HTR-8/SVneo (cell line): ENCODE data around the gene NUPR1.
"Not testable (repeated sequence)": the region's sequence is repeated elsewhere in the genome, so short reads cannot be mapped to it uniquely, and the experiment has no call there.

Experiments used
- DNase-seq: peaks from one replicate; pipeline ENCODE4 v3.0.0; 2011; ENCODE audit warnings: low spot score, mixed read lengths; ENCODE audit not compliant: insufficient read length
- FAIRE-seq: peaks from 2 replicates; lab custom pipeline; 2011; peaks lifted over from hg19 to GRCh38; lab: Jason Lieb, UNC

Gene NUPR1

GRCh38 chr16:28501258-28502232 lies 37.2 kb downstream of the NUPR1 start:
- FAIRE-seq (peak; percentile 93), DNase-seq (no peak)

DNA sequence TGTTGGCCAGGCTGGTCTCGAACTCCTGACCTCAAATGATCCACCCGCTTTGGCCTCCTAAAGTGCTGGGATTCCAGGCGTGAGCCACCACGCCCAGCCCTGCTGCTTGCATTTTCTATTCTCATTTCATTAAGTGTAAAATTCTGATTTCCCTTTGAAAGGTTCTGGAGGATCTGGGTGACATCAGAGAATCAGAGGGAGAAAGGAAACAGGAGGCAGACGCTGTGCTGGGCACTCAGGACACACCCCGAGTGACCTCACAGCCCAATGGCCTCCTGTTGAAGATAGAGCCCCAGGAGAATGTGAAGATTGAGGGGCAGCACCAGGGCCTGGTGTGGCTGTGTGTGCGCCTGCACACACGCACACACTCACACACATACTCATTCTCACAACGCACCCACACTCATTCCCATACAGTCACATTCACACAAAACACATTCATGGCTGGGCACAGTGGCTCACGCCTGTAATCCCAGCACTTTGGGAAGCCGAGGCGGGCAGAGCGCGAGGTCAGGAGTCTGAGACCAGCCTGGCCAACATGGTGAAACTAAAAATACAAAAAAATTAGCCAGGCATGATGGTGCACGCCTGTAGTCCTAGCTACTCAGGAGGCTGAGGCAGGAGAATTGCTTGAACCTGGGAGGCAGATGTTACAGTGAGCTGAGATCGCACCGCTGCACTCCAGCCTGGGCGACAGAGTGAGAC lies 38.1 kb downstream of the NUPR1 start:
- DNase-seq, FAIRE-seq: not testable (repeated sequence)

DNA sequence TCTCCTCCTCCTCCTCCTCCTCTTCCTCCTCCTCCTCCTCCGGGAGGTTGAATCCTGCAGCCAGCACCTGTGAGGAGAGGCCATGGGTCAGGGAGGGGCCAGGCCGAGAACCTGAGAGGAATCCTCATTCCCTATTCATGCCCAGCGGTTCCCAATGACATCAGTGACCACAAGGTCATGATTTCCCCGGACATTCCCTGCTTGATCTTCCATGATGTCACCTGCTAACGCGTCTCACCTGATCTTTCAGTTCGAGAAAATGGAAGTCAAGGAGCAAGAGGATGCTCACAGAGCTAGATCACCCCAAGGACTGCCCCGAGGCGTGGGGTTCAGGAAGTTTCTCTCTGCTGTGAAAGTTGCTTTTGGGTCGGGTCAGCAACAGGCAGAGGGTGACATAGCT lies 38.9 kb downstream of the NUPR1 start:
- DNase-seq (no peak), FAIRE-seq (no peak)

GRCh38 chr16:28498666-28499381 lies 40.0 kb downstream of the NUPR1 start:
- FAIRE-seq (no peak), DNase-seq (no peak)

DNA sequence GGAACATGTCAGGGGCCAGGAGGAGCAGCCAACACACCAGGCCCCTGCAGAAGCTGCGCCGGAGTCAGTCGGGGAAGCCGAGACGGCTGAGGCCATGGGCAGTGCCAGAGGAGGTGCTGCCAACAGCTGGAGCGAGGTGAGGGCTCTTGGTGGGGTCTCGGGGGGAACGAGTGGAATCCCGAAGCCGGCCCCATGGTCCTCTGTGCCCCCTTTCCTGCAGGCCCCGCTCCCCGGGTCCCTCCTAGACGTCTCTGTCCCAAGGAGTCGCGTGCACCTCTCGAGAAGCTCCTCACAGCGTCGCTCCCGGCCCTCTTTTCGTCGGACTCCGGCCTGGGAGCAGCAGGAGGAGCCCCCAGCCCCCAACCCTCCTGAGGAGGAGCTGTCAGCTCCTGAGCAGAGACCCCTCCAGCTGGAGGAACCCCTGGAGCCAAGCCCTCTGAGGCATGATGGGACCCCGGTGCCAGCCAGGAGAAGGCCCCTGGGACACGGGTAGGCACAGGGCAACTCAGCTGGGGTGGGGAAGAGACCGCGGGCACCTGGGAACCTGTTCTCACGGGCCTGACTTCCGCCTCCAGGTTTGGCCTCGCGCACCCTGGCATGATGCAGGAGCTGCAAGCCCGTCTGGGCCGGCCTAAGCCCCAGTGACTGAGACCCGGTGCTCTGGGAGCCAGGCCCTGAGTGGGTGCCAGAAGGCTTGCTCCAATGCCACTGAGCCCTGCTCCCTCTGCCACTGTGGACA lies 40.7 kb downstream of the NUPR1 start:
- FAIRE-seq (no peak), DNase-seq (no peak)

DNA sequence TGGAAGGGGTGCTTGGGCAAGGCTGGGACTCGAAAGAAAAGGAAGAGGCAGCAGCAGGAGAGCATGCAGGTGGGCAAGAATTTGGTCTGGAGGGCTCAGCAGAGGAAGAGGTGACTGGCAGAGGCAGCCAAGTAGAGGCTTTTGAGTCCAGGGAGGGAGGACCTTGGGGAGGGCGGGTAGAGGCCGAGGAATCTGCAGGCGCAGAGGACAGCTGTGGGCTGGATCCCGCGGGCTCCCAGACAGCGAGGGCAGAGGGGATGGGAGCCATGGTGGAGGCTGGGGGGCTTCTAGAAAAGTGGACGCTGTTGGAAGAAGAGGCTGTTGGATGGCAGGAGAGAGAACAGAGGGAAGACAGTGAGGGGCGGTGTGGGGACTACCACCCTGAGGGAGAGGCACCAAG lies 41.4 kb downstream of the NUPR1 start:
- no peak for FAIRE-seq
- no peak for DNase-seq

- FAIRE-seq (no peak), DNase-seq (no peak)
Observed at GRCh38 chr16:28496844-28497243, 41.9 kb downstream of the NUPR1 start.

DNA sequence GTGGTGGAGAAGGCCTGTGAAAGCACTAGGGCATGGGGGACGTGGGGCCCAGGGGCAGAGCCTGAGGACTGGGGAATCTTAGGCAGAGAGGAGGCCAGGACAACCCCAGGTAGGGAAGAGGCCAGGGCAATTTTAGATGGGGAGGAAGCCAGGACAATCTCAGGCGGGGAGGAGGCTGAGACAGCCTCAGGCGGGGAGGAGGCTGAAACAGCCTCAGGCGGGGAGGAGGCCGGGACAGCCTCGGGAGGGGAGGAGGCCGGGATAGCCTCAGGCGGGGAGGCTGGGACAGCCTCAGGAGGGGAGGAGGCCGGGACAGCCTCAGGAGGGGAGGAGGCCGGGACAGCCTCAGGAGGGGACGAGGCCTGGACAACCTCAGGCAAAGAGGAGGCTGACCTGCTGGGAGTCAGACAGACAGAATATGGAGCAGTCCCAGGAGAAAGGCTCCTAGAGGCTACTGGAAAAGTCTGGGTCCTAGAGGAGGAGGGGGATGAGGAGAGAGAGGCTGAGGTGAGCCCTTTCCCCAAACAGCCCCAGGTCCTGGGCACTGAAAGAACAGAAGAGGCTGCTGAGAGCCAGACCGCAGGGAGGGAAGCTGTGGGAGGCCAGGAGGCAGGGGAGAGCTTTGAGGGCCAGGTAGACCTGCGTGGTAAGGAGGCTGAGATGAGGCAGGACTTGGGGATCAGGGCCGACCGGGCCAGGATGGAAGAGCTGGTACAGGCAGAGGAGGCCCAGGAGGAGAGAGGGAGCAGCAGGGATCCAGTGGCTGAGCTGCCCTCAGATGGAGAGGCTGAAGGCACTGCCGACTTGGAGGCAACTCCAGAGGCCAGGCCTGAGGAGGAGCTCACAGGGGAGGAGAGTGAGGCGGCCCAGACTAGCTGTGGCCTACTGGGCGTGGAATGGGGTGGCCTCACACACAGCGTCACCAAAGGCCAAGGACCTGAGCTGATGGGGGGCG lies 42.7 kb downstream of the NUPR1 start:
- FAIRE-seq: no peak
- DNase-seq: no peak

- FAIRE-seq (no peak), DNase-seq (no peak)
Observed at GRCh38 chr16:28495098-28495793, 43.5 kb downstream of the NUPR1 start.

DNA sequence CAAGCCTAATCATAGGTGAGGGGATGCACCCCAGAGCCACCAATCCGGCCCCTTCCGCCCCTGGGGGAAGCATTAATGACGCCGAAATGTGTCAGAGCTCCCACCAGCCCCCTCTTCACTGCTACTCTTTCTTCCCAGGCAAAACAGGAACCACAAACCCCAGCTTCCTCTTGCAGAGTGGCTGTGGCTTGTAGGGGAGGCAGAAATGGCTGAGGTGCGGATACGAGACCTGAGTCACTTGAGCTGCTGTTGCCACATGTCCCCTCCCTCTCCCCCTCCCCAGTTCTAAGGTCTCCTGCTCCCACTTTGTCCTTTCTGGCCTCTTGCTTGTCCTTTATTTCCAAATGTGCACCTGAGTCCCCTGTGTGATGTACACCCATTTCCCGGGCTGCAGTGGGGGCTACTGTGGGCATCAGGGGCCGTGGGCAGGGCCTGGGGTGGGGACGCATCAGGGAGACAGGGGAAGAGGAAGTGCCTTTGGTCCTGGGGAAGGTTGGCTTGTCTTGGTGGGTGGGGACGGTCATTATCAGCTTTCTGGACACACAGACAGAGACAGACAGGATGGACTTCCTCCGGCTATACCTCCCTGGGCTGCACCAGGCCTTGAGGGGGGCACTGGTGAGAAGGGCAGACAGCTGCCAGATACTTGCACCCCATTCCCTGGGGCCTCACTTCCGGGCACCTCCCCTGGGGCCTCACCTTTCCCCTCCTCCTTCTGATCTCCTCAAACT lies 44.5 kb downstream of the NUPR1 start, which contains the start of gene APOBR:
APOBR (plus strand) TSS at position 523 of the 731 bp plus-strand sequence; CDS start at position 562, 39 bp downstream.
- FAIRE-seq: no peak
- no peak for DNase-seq

GRCh38 chr16:28492511-28492910 lies 46.3 kb downstream of the NUPR1 start:
- DNase-seq: no peak
- no peak for FAIRE-seq

DNA sequence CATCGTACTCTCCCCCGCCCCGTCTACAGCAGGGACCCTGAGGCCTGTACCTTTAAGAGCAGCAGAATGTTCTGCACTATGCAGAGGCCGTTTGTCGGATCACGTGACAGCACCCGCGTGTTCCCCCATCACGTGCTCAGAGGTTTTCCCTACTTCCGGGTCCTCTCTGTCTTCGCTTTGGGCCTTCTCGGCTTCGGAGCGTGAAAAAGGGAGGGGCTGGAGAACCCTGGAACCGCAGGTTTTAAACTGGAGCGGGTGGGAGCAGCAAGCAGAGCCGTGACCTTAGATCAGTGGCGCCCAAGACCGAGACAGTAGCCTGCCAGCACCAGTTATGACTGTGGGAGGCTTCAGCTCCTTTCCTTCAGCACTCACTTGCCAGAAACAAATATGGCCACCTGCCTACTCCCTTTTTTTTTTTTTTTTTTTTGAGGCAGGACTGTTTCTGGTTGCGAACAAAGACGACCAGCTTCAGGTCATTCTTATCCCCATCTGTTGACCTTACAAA lies 46.8 kb downstream of the NUPR1 start, which contains the start of gene CLN3:
CLN3 (minus strand) TSS at position 105 of the 505 bp plus-strand sequence. CDS start 315 bp downstream, outside the sequence.
- FAIRE-seq: no peak
- DNase-seq: peak; percentile 97

DNA sequence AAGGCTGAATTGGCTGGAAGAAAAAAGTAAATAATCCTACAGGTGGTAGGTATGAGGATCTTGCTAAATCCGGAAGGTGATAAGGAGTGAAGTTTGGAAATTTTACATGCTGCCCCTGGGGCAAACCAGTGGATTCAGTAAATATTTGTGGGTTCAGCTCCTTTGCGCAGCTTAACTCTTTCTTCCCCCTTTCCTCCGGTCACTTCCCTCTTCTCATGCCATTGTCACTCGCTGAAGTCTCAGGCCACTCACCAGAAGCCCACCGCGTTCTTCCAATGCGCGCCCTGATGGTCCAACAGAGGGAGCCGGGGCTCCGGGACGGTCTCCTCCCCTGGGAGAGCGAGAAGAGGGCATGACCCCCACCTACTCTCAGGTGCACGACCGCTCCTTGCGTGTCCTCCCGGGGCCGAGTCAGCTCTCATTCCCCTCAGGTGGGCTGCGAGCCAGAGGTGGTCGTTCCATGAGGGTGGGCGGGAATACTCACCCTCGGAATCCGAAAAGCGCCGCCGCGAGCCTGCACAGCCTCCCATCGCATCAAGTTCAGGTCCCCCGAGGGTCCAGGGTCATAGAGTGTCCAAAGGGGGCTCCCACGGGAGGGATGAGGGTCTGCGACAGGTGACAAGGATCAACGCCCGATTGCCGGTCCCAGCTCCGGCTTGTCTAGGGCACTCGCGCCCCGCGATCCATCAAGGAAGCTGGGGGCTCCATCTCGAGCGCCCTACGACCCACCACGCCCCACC lies 47.4 kb downstream of the NUPR1 start:
- DNase-seq (peak; percentile 27), FAIRE-seq (no peak)

- FAIRE-seq: no peak
- no peak for DNase-seq
Observed at GRCh38 chr16:28486266-28486665, 52.5 kb downstream of the NUPR1 start.

GRCh38 chr16:28483361-28483760 lies 55.4 kb downstream of the NUPR1 start:
- not testable (repeated sequence) for DNase-seq, FAIRE-seq
